ENCODE results near the gene PSENEN. TPM values are rescaled to one million over a fixed set of nuclear protein-coding genes. Genes with fewer than 3 reads are reported as not detected.
A peak's percentile ranks its signal among the peaks of the same experiment; 100 is the strongest.

PSENEN gene
- total and polyA plus RNA-seq, 9 of the 15 experiments (the other 6 are each of a cell fraction or from before 2014, with no cell fraction given) = 34.5 to 299 (median 61.1) TPM

GRCh38 chr19:35744430-35745327, 772 bp upstream of the PSENEN start (continued):
- no peak for TF ChIP-seq HMBOX1 (IDR thresholded peaks at IDR 0.05)
- TF ChIP-seq TEAD1 (CRISPR knock-in tag; IDR thresholded peaks at IDR 0.05) = 0 out of 4 replicates have a peak, but pooled peaks of 1 of the 2 experiments have one; percentile 25
- TF ChIP-seq SUPT5H (IDR thresholded peaks at IDR 0.05) = peak; percentile 79
- TF ChIP-seq ZNF717 (CRISPR knock-in tag; IDR thresholded peaks at IDR 0.05) = no peak
- no peak for TF ChIP-seq CAMTA2 (CRISPR knock-in tag; conservative IDR thresholded peaks at IDR 0.05)
- TF ChIP-seq MAFK (IDR thresholded peaks at IDR 0.05; ENCODE audit: low read length) = no peak
- no peak for TF ChIP-seq ID3 (CRISPR knock-in tag; IDR thresholded peaks at IDR 0.05)
- TF ChIP-seq ID3 (tag; IDR thresholded peaks at IDR 0.05) = no peak
- TF ChIP-seq SETDB1 (IDR thresholded peaks at IDR 0.05; ENCODE audit: low read length) = no peak
- TF ChIP-seq XRCC5 (IDR thresholded peaks at IDR 0.05; ENCODE audit: low read depth, low read length) = 0 out of 2 replicates have a peak, but pooled peaks have one; percentile 22
- TF ChIP-seq L3MBTL2 (IDR thresholded peaks at IDR 0.05) = peak; percentile 76
- TF ChIP-seq ZKSCAN1 (IDR thresholded peaks at IDR 0.05; ENCODE audit: low read depth, low read length) = no peak
- TF ChIP-seq PHF20 (IDR thresholded peaks at IDR 0.05; ENCODE audit: partially characterized antibody) = peak; percentile 14
- TF ChIP-seq ZNF316 (IDR thresholded peaks at IDR 0.05) = no peak
- no peak for TF ChIP-seq SRSF1 (IDR thresholded peaks at IDR 0.05; ENCODE audit: low read depth, low read length)
- TF ChIP-seq MYC (IDR thresholded peaks at IDR 0.05; ENCODE audit: low read depth, low read length) = peak; percentile 43; the same call in 1 of the 2 replicates
- no peak for TF ChIP-seq MYC (CRISPR knock-in tag; IDR thresholded peaks at IDR 0.05; ENCODE audit: borderline replicate concordance, low read depth)
- peak; percentile 55 for TF ChIP-seq TFAP4 (CRISPR knock-in tag; IDR thresholded peaks at IDR 0.05; ENCODE audit: borderline replicate concordance)
- TF ChIP-seq KLF16 (IDR thresholded peaks at IDR 0.05) = no peak
- TF ChIP-seq HDAC1 (IDR thresholded peaks at IDR 0.05) = peak in 1 of 2 experiments; percentile 82; a peak in 2 of 4 replicates
- TF ChIP-seq FOXJ3 (CRISPR knock-in tag; IDR thresholded peaks at IDR 0.05) = no peak
- peak; percentile 63; the same call in 1 of the 2 replicates for TF ChIP-seq VEZF1 (CRISPR knock-in tag; IDR thresholded peaks at IDR 0.05)
- TF ChIP-seq COPS2 (conservative IDR thresholded peaks at IDR 0.05) = no peak
- no peak for TF ChIP-seq ZNF561 (CRISPR knock-in tag; conservative IDR thresholded peaks at IDR 0.05)
- TF ChIP-seq MXI1 (IDR thresholded peaks at IDR 0.05; ENCODE audit: low read depth, low read length) = peak; percentile 55; the same call in 1 of the 2 replicates
- no peak for TF ChIP-seq ZC3H4 (CRISPR knock-in tag; IDR thresholded peaks at IDR 0.05; ENCODE audit: borderline replicate concordance)
- no peak for TF ChIP-seq ZNF232 (CRISPR knock-in tag; IDR thresholded peaks at IDR 0.05)
- TF ChIP-seq ZNF12 (CRISPR knock-in tag; IDR thresholded peaks at IDR 0.05) = 0 out of 2 replicates have a peak, but pooled peaks have one; percentile 40
